Measurements from ENCODE around the gene ATG2A. TPM values are rescaled to one million over a fixed set of nuclear protein-coding genes. Genes with fewer than 3 reads are reported as not detected.

Gene ATG2A
- total RNA-seq, 1 donor from 2014 or later: 35.0 TPM

- H3K9me3 Mint-ChIP-seq (ENCODE audit: low read depth): no peaks in the 10 kb centered on the region
- H3K36me3 Mint-ChIP-seq (ENCODE audit: insufficient read depth): no peaks in the 10 kb centered on the region
- no peak for DNase-seq (ENCODE audit: low spot score, unreplicated experiment)
- peak overlapping the region; percentile 7 for H3K27ac Mint-ChIP-seq
- peaks cover 3% of the 10 kb centered on the region for H3K27me3 Mint-ChIP-seq
- no peak overlapping the region for H3K4me3 Mint-ChIP-seq (ENCODE audit: low read depth)
- no peak for TF ChIP-seq CTCF (IDR thresholded peaks at IDR 0.05; ENCODE audit: unreplicated experiment)
- H3K4me1 Mint-ChIP-seq (ENCODE audit: low read depth): peaks cover 36% of the 10 kb centered on the region
These were observed 28.6 kb downstream of the ATG2A start for GRCh38 chr11:64888406-64888728.

- H3K4me3 Mint-ChIP-seq (ENCODE audit: low read depth): peak overlapping the region; percentile 64
- DNase-seq (ENCODE audit: low spot score, unreplicated experiment): peak; percentile 78
- no peaks in the 10 kb centered on the region for H3K9me3 Mint-ChIP-seq (ENCODE audit: low read depth)
- H3K36me3 Mint-ChIP-seq (ENCODE audit: insufficient read depth): no peaks in the 10 kb centered on the region
- peak overlapping the region; percentile 7 for H3K27ac Mint-ChIP-seq
- TF ChIP-seq CTCF (IDR thresholded peaks at IDR 0.05; ENCODE audit: unreplicated experiment): peak; percentile 99
- peaks cover 3% of the 10 kb centered on the region for H3K27me3 Mint-ChIP-seq
- peaks cover 36% of the 10 kb centered on the region for H3K4me1 Mint-ChIP-seq (ENCODE audit: low read depth)
These were observed 29.1 kb downstream of the ATG2A start for GRCh38 chr11:64887757-64888405.

- Mint-ChIP-seq H3K4me3 (ENCODE audit: low read depth) (no peak overlapping the region), H3K9me3 (ENCODE audit: low read depth) (no peaks in the 10 kb centered on the region), H3K27me3 (peaks cover 3% of the 10 kb centered on the region), H3K27ac (no peak overlapping the region), H3K36me3 (ENCODE audit: insufficient read depth) (no peaks in the 10 kb centered on the region), H3K4me1 (ENCODE audit: low read depth) (peaks cover 32% of the 10 kb centered on the region)
- no peak for TF ChIP-seq CTCF (IDR thresholded peaks at IDR 0.05; ENCODE audit: unreplicated experiment)
- DNase-seq (ENCODE audit: low spot score, unreplicated experiment): no peak
These were observed 29.7 kb downstream of the ATG2A start for GRCh38 chr11:64887234-64887756.

GRCh38 chr11:64885367-64886286 is 31.4 kb downstream of the ATG2A start:
- Mint-ChIP-seq H3K9me3 (ENCODE audit: low read depth) (no peaks in the 10 kb centered on the region), H3K27ac (no peak overlapping the region), H3K4me3 (ENCODE audit: low read depth) (no peak overlapping the region), H3K36me3 (ENCODE audit: insufficient read depth) (no peaks in the 10 kb centered on the region), H3K4me1 (ENCODE audit: low read depth) (peaks cover 21% of the 10 kb centered on the region), H3K27me3 (peaks cover 3% of the 10 kb centered on the region)
- no peak for DNase-seq (ENCODE audit: low spot score, unreplicated experiment)
- TF ChIP-seq CTCF (IDR thresholded peaks at IDR 0.05; ENCODE audit: unreplicated experiment): no peak

- H3K27ac Mint-ChIP-seq: no peak overlapping the region
- no peak overlapping the region for H3K4me3 Mint-ChIP-seq (ENCODE audit: low read depth)
- no peak for TF ChIP-seq CTCF (IDR thresholded peaks at IDR 0.05; ENCODE audit: unreplicated experiment)
These were observed 33.0 kb downstream of the ATG2A start for GRCh38 chr11:64884019-64884418.

More at GRCh38 chr11:64884019-64884418, 33.0 kb downstream of the ATG2A start:
- no peaks in the 10 kb centered on the region for H3K36me3 Mint-ChIP-seq (ENCODE audit: insufficient read depth)
- no peaks in the 10 kb centered on the region for H3K9me3 Mint-ChIP-seq (ENCODE audit: low read depth)
- H3K27me3 Mint-ChIP-seq: peaks cover 3% of the 10 kb centered on the region
- no peak for DNase-seq (ENCODE audit: low spot score, unreplicated experiment)
- H3K4me1 Mint-ChIP-seq (ENCODE audit: low read depth): peaks cover 20% of the 10 kb centered on the region

Data from progenitor cell of endocrine pancreas (in vitro differentiated cells).